B cell (primary cell): Measurements from ENCODE around the gene NPPC. TPM values are rescaled to one million over a fixed set of nuclear protein-coding genes. Genes with fewer than 3 reads are reported as not detected.

ENCODE experiments used
- ATAC-seq: fragments of 200-7000 bp; cut with Tn5 transposase; one replicate; pipeline ENCODE4 v1.10.0; 2021; ENCODE audit warnings: low read depth, mild to moderate bottlenecking, moderate number of reproducible peaks, moderate library complexity
- CTCF ChIA-PET: fragments of 350-600 bp; sonication (Branson Sonifier 250); formaldehyde crosslinking; loops from one replicate; lab custom pipeline; 2021; ENCODE audit warnings: antibody characterized with exemption, inconsistent platforms; lab: Charles Lee
- POLR2A ChIA-PET: fragments of 350-600 bp; sonication (Branson Sonifier 250); formaldehyde crosslinking; loops from one replicate; lab custom pipeline; 2021; ENCODE audit warnings: antibody characterized with exemption; lab: Charles Lee
- DNase-seq: peaks from one replicate; pipeline ENCODE4 v3.0.0; 2013
- H2AFZ ChIP-seq: 2 replicates; pipeline ENCODE4 v1.6.1; 2012; ENCODE audit warnings: mild to moderate bottlenecking, low read depth, low read length; ENCODE audit not compliant: insufficient read depth, poor library complexity, severe bottlenecking
- H3K27ac ChIP-seq, 2 donors: 1 replicate in 1 of 2; 2 replicates in 1 of 2; pipeline ENCODE4 v1.5.1; 2012 to 2013; ENCODE audit warnings: low read length in 2 of 2, mild to moderate bottlenecking in 2 of 2, moderate library complexity in 1 of 2
- H3K27me3 ChIP-seq, 4 experiments: fragments of 200-600 bp in 1 of 4; sonication (generic) in 1 of 4; replicated peaks in 1 of 4; 1 replicate in 2 of 4; 2 replicates in 2 of 4; pipeline versions ENCODE4 v1.6.1 to v1.7.0; 2013 to 2016; ENCODE audit warnings: low read length in 3 of 4, mild to moderate bottlenecking in 2 of 4, mixed read lengths in 1 of 4, moderate library complexity in 1 of 4; ENCODE audit not compliant: insufficient read depth in 4 of 4, control insufficient read depth in 3 of 4; ENCODE audit errors: control extremely low read depth in 1 of 4
- H3K36me3 ChIP-seq, 2 experiments: replicated peaks in 1 of 2; 1 replicate in 1 of 2; 2 replicates in 1 of 2; pipeline versions ENCODE4 v1.6.1 to v1.7.1; 2013; ENCODE audit warnings: low read length in 1 of 2; ENCODE audit not compliant: insufficient read depth in 2 of 2, control insufficient read depth in 1 of 2; ENCODE audit errors: control extremely low read depth in 1 of 2, extremely low read depth in 1 of 2
- H3K4me1 ChIP-seq, 2 donors: fragments of 200-600 bp in 1 of 2; sonication (generic) in 1 of 2; 1 replicate in 1 of 2; 2 replicates in 1 of 2; pipeline versions ENCODE4 v1.5.1 to v1.6.1; 2013 to 2017; ENCODE audit warnings: low read length in 2 of 2; ENCODE audit not compliant: control insufficient read depth in 2 of 2, insufficient read depth in 2 of 2
- H3K4me2 ChIP-seq: replicated peaks from 2 replicates; pipeline ENCODE3; 2012; ENCODE audit warnings: mild to moderate bottlenecking, low read depth, low read length; ENCODE audit not compliant: poor library complexity, severe bottlenecking
- H3K4me3 ChIP-seq, 5 experiments: fragments of 200-600 bp in 1 of 5; sonication (generic) in 1 of 5; 1 replicate in 3 of 5; 2 replicates in 2 of 5; pipeline versions ENCODE4 v1.5.1 to v1.7.0; 2011 to 2016; ENCODE audit warnings: low read length in 4 of 5, mild to moderate bottlenecking in 4 of 5, low read depth in 2 of 5, control low read depth in 1 of 5, moderate library complexity in 1 of 5; ENCODE audit not compliant: insufficient read depth in 1 of 5; ENCODE audit errors: control extremely low read depth in 1 of 5, extremely low read depth in 1 of 5
- H3K79me2 ChIP-seq: fragments of 200-600 bp; sonication (generic); one replicate; pipeline ENCODE4 v1.6.0; 2016; ENCODE audit warnings: low read length; ENCODE audit not compliant: control insufficient read depth, insufficient read depth
- H3K9ac ChIP-seq: fragments of 200-600 bp; sonication (generic); 2 replicates; pipeline ENCODE4 v1.6.1; 2017; ENCODE audit warnings: mild to moderate bottlenecking, low read length, moderate library complexity
- H3K9me3 ChIP-seq, 3 donors: one replicate each; pipeline versions ENCODE4 v1.6.1 to v1.7.1; 2013; ENCODE audit warnings: low read length in 2 of 3; ENCODE audit not compliant: control insufficient read depth in 2 of 3, insufficient read depth in 1 of 3; ENCODE audit errors: control extremely low read depth in 1 of 3
- H4K20me1 ChIP-seq: 2 replicates; pipeline ENCODE4 v1.6.0; 2012; ENCODE audit warnings: mild to moderate bottlenecking, low read length; ENCODE audit not compliant: insufficient read depth, control insufficient read depth, poor library complexity, severe bottlenecking
- H3K27ac Mint-ChIP-seq: one replicate; pipeline ENCODE4 v1.8.0; 2021; ENCODE audit warnings: mixed read lengths
- H3K27me3 Mint-ChIP-seq: one replicate; pipeline ENCODE4 v1.8.0; 2021; ENCODE audit warnings: mixed read lengths
- H3K4me1 Mint-ChIP-seq: one replicate; pipeline ENCODE4 v1.8.0; 2021; ENCODE audit warnings: mixed read lengths
- H3K4me3 Mint-ChIP-seq: one replicate; pipeline ENCODE4 v1.8.0; 2021; ENCODE audit warnings: mixed read lengths
- H3K9me3 Mint-ChIP-seq: one replicate; pipeline ENCODE4 v1.8.0; 2022; ENCODE audit warnings: mixed read lengths; ENCODE audit not compliant: insufficient read depth
- EZH2 ChIP-seq: IDR thresholded peaks from 2 replicates; pipeline ENCODE4 v1.6.1; 2012; ENCODE audit warnings: borderline replicate concordance, low read depth, mild to moderate bottlenecking, moderate library complexity, low read length; ENCODE audit not compliant: insufficient read depth, poor library complexity, severe bottlenecking
- WGBS: methylation state at CpG from one replicate; pipeline ENCODE4 v1.1.5; 2013; ENCODE audit warnings: missing lambda C conversion rate; ENCODE audit not compliant: insufficient coverage; 5-methylcytosine and 5-hydroxymethylcytosine counted together
- intact Hi-C: fragments of 100-400 bp; cut with micrococcal nuclease; formaldehyde crosslinking; loops from one replicate; pipeline ENCODE4 v1.10.0; 2022
- polyA plus RNA-seq: library from polyadenylated mRNA; depleted of rRNA; stranded (reverse); fragments of >200 nt; gene quantifications from 2 replicates; pipeline ENCODE4 v1.2.3, GENCODE V29; 2012
- total RNA-seq, 2 donors: library from RNA; stranded (reverse); fragments of 120-200 nt in 1 of 2; gene quantifications; 1 replicate in 1 of 2; 2 replicates in 1 of 2; pipeline versions ENCODE4 v1.2.3 to v1.2.4, GENCODE V29; 2013 to 2022
- TF ChIP-seq, protein P1 (sequence below): fragments of 200-600 bp; IDR thresholded peaks from one replicate; pipeline ENCODE4 v1.8.0; 2022; ENCODE audit warnings: antibody characterized with exemption, mild to moderate bottlenecking

NPPC gene
- total and polyA plus RNA-seq, 2 donors (not counting 1 experiment from before 2014, with no cell fraction given): 0.33 to 0.71 TPM

DNA sequence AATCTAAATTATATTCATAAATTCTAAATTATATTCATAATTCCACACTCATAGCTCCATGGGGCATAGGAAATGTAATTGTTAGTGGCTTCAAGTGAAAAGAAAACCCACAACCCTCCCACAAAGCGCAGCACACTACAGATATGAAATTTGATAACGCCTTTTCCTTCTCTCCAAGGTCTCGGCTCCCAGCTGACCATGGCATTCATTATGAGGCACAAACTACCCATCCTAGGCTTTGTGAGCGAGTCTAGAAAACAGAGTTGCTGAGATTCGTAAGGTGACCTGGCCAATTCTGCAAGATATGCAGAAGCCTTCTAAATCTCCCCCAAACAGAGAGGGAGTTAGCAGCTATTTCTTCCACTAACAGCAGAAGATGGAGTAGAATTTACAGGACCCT lies 5.4 kb downstream of the NPPC start:
- no peak for DNase-seq
- no peaks in the 10 kb centered on the region for H4K20me1 ChIP-seq
- H3K4me1 ChIP-seq: peaks cover 13% of the 10 kb centered on the region in 2 donors
- H3K79me2 ChIP-seq: no peaks in the 10 kb centered on the region
- no peak overlapping the region for H2AFZ ChIP-seq
- CTCF ChIA-PET: interaction anchor here (1.5 kb wide), 2 partner anchors 15 to 16 kb away, joined by 4 read pairs; no protein-coding TSS in a partner anchor
- POLR2A ChIA-PET: no interaction called here
- ATAC-seq: no peak
- H3K9ac ChIP-seq: no peak overlapping the region
- peaks cover 10% of the 10 kb centered on the region for H3K4me1 Mint-ChIP-seq
- H3K36me3 ChIP-seq: no peaks in the 10 kb centered on the region
- intact Hi-C loops: no loop called here
- H3K4me3 Mint-ChIP-seq: no peak overlapping the region
- H3K27me3 Mint-ChIP-seq: peaks cover 18% of the 10 kb centered on the region
- H3K4me2 ChIP-seq: no peak overlapping the region
- H3K27ac ChIP-seq: no peak overlapping the region
- WGBS: 89% methylated on average over 4 of the region's 5 CpGs
- H3K9me3 ChIP-seq: peaks cover 0 to 7% (median 0%) of the 10 kb centered on the region in 3 donors
- peaks cover 0 to 32% (median 10%) of the 10 kb centered on the region in 4 experiments for H3K27me3 ChIP-seq
- H3K27ac Mint-ChIP-seq: no peak overlapping the region
- no peak for TF ChIP-seq EZH2
- TF ChIP-seq, protein P1, sequence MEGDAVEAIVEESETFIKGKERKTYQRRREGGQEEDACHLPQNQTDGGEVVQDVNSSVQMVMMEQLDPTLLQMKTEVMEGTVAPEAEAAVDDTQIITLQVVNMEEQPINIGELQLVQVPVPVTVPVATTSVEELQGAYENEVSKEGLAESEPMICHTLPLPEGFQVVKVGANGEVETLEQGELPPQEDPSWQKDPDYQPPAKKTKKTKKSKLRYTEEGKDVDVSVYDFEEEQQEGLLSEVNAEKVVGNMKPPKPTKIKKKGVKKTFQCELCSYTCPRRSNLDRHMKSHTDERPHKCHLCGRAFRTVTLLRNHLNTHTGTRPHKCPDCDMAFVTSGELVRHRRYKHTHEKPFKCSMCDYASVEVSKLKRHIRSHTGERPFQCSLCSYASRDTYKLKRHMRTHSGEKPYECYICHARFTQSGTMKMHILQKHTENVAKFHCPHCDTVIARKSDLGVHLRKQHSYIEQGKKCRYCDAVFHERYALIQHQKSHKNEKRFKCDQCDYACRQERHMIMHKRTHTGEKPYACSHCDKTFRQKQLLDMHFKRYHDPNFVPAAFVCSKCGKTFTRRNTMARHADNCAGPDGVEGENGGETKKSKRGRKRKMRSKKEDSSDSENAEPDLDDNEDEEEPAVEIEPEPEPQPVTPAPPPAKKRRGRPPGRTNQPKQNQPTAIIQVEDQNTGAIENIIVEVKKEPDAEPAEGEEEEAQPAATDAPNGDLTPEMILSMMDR: no peak
- H3K4me3 ChIP-seq: no peak overlapping the region
- no peaks in the 10 kb centered on the region for H3K9me3 Mint-ChIP-seq

DNA sequence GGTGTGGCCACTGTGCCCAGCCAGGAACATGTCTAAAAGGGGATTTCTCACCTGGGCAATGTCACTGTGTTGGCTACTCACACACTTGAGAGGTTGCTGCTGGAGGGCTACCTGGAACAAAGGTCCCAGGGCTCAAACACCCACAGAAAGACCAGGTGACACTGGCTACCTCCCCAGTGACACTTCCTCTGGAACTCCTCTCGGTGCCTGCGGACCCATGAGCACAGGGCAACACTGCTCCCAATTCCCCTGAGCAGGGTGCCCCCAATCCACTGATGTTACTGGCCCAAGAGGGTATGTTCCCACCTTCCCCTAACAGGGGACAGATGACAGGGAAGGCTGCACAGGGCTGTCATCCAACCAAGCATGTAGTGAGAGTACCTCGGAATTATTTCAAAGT lies 5.8 kb downstream of the NPPC start:
- no CpG with 5 or more reads among the region's 3 CpGs for WGBS
- peaks cover 0 to 29% (median 10%) of the 10 kb centered on the region in 4 experiments for H3K27me3 ChIP-seq
- peaks cover 18% of the 10 kb centered on the region for H3K27me3 Mint-ChIP-seq
- intact Hi-C loops: no loop called here
- peaks cover 0 to 7% (median 0%) of the 10 kb centered on the region in 3 donors for H3K9me3 ChIP-seq
- H3K4me1 Mint-ChIP-seq: peaks cover 10% of the 10 kb centered on the region
- no peak overlapping the region for H3K4me2 ChIP-seq
- no peaks in the 10 kb centered on the region for H3K79me2 ChIP-seq
- no peak overlapping the region for H3K9ac ChIP-seq
- ChIA-PET POLR2A (no interaction called here), CTCF (interaction anchor here (1.5 kb wide), 2 partner anchors 15 to 16 kb away, joined by 4 read pairs; no protein-coding TSS in a partner anchor)
- H3K4me1 ChIP-seq: peaks cover 8 to 9% of the 10 kb centered on the region in 2 donors
- H3K27ac ChIP-seq: no peak overlapping the region
- H4K20me1 ChIP-seq: no peaks in the 10 kb centered on the region
- no peaks in the 10 kb centered on the region for H3K9me3 Mint-ChIP-seq
- H3K4me3 Mint-ChIP-seq: no peak overlapping the region
- no peak for TF ChIP-seq EZH2
- TF ChIP-seq, protein P1: no peak
- ATAC-seq (no peak), DNase-seq (no peak)
- H2AFZ ChIP-seq: no peak overlapping the region
- no peak overlapping the region for H3K27ac Mint-ChIP-seq
- H3K4me3 ChIP-seq: no peak overlapping the region
- H3K36me3 ChIP-seq: no peaks in the 10 kb centered on the region
